ENCODE measurements around the gene C16orf95.

The C16orf95 gene

DNA sequence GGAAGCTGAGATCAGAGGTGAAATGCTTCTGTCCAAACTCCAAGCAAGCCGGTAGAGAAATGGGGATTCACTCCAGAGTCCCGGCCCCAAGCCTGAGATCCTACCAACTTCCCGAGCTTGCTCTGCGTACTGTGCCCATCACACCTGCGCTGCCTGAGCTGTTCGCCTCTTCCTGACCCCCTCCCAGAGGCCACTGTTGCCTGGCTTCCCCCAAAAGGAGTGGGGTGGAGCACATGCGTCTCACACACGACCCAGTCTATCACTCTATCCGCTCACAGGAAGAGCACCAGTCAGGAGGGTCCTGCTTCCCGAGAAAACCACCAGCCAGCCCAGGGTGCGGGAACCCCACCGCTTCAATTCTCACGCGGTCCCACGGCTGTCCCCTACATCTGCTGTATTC lies 13.5 kb upstream of the C16orf95 start:
- no peak for DNase-seq

DNA sequence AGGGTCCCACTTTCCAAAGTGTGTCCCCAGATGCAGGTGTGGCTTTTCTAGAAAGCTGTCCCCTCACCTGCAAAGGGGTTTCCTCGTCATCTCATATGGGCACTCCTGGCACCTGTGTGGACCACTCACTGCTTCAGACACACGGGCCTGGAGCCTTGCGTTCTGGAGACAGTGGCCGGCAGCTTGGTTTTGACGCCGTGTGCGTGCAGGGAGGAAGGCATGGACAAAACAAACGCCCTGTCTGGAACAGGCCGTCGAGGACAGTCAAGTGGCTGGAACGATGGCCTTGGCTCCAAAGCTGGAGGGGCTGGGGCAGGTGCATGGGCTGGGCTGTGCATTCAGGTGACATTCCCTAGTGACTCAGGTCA lies 13.0 kb upstream of the C16orf95 start:
- DNase-seq, result no peak

DNA sequence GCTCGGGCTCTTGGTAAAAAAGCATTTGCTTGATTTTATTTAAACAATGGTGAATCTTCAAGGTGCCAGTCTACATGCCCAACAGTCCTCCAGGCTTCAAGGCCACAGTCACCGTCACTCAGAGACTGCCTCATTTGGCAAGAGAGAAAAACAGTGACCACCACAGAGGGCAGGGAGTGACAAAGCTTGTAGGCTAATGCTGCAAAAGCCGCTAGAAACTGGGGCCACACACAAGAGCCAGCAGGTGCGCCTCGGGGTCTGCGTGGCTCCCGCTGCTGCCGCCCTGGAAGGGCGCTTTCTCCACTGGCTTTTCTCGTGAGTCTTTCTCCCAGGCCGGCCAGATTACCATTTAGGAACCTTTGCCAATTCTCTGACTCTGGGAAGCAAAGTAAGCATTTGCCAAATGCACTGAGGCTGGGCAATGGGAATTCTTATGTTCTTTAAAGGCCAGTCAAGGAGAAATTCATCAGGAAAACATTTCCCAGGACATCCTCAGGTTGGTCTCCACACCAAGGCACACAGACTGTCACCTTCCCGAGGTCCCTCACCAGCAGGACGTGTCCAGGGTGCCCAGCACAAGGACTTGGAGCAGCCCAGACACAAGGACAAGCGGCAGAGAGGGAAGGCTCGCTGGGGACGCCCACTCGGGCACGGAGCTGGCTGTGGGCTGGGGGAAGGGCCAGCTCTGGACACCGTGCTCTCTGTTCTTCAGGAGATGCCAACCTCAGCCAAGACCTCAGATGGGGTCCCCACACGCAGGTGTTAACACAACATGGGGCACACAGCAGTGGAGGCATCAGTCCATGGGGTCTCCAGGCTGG lies 12.5 kb upstream of the C16orf95 start:
- no peak for DNase-seq

DNA sequence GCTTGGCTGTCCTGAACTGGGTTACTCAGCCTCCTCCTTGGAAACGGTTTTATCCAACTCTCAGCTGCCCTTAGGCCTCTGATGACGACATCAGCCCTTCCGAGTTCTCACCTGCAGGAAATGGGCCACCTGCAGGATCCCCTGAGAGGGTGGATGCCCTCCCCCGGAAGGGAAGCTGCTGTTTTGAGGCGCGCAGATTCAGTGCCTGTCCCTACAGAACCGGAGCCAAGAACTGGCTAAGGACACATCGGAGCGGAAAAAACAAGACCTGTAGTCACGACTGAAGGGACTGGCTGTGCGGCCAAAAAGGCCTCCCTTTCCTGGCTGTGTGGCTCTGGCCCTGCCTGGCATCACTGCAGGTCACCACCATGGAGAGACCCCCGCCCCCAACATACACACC lies 11.7 kb upstream of the C16orf95 start:
- no peak for DNase-seq

DNA sequence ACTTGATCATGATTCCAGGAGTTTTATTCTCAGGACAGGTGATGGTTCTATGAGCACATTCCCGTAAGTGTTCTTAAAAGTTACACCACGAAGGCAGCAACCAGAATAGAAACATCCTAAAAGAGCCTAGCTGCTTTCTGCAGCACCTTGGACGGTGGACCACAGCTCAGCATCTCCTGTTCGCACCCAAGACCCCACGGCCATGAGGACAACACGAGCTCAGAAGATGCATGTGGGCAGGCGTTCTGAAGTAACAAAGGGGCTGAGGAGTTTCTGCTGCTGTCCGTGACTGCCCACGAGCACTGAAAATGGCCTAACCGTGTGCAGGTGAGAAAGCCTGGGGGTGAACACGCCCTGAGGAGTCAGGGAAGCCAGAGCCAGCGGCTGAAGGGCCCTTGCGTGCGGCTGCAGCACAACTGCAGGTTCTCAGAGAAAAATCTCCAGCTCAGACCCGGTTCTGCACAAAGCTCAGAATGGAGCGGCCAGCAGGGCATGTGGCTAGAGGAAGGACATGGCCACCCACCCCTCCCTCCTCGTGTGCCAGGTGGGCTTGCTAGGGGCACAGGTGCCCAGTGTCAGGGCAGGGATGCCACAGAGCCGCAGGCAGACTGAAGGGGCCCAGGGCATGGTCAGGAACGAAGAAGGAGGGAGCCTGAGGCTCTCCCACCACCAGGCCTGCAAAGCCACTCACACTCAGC lies 10.8 kb upstream of the C16orf95 start:
- no peak for DNase-seq

DNA sequence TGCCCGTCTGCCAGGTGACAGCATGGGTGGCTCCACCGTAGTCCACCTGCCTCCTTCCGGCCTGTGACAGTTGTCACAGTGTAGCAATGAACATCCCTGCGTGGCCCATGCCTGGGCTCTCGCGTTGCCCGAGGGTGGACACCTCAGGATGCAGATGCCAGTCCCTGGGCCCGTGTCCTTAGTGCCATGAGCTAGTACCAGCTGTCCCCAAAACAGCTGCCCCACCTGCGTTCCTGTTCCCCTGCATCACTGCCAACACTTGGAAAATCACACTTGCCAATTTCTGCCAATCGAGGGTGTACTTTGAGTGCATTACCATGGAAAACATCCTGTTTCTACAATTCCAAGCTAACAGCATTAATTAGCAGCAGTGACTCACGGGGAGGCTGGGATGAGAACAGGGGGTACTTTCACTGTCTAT lies 9.0 kb upstream of the C16orf95 start:
- DNase-seq, result no peak

DNA sequence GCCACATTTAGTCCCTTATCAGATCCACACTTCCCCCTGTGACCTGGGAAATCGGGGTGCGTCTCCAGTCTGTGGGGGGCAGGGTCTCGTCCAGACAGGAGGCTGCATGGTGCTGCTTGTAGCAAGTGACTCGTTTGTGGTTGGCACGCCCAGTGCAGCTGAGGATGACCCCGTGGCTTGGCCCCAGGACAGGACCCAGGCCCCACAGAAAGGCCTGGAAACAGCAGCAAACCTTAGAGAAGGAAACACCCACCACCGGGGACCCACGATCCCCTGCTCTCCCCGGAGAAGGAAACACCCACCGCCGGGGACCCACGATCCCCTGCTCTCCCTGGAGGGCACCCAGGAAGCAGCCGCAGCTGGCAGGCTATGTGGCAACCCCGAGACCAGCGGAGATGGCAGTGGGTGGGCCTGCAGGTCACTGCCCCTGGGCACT lies 8.2 kb upstream of the C16orf95 start:
- DNase-seq, result no peak

DNA sequence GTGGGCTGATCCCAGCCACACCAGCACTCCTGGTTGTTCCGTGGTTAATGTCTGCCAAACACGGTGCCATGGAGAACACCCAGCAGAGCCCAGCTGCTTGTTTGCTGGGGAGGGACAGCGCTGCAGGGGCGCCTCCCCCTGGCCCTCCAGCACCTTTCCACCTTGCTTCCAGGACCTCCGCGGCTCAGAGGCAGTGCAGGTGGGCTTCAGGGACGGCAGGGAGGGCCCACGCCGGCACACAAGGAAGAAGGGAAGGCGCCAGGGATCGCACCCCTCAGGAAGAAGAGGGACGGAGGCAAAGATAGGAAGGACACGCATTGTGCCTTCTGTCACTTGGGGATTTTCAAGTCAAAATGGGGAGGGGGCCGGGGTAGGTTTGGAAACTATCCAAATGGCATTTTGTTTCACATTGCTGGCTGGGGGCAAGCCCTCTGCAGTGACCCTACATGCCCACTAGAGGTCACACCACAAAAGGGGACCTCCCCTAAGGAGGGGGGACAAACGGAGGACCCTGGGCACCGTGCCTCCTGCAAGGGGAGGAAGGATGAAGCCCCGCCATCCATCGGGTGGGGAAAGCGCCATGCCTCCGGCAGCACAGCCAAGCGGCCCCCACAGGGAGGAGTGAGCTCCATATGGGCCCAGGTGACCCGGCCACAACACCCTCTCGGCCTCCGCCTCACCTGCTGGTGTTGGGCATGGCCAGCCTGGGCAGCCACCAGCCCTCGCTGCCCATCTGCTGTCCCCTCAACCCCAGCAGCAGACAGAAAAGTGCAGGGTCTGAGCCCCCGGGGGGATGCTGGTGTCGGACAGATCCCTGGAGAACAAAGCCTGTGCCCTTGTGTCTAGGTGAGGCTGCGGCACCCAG lies 7.5 kb upstream of the C16orf95 start:
- peak; percentile 22 for DNase-seq

DNA sequence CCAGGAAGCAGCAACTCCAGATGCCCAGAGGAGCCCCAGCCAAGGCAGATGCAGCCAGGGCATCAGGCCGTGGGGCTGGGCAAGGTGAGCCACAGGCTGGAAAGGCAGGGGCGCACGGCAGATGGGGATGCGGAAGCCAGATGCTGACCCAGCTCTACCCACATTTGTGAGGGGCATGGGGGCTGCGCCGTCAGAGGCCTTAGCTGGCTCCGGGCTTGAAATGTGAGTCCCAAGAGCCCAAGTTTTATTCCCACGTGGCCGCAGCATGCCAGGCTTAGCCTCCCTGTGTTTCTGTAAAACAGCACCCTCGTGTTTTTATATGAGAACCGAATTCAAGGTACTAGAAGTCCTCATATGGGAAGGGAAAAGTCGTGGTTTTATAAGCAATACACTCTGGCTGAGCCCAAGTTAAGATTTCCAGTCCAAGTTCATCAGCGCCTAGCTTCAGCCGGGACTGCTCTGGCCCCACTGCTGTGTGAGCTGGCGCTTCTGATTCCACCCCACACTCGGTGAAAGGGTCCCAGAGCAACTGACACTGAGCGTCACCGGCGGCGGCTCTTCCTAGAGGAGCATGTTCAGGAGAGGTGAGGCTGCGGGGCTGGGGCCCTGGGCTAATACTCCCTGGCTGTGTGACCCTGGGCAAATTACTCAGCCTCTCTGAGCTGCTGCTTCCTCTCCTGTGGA lies 6.7 kb upstream of the C16orf95 start:
- DNase-seq, result no peak

DNA sequence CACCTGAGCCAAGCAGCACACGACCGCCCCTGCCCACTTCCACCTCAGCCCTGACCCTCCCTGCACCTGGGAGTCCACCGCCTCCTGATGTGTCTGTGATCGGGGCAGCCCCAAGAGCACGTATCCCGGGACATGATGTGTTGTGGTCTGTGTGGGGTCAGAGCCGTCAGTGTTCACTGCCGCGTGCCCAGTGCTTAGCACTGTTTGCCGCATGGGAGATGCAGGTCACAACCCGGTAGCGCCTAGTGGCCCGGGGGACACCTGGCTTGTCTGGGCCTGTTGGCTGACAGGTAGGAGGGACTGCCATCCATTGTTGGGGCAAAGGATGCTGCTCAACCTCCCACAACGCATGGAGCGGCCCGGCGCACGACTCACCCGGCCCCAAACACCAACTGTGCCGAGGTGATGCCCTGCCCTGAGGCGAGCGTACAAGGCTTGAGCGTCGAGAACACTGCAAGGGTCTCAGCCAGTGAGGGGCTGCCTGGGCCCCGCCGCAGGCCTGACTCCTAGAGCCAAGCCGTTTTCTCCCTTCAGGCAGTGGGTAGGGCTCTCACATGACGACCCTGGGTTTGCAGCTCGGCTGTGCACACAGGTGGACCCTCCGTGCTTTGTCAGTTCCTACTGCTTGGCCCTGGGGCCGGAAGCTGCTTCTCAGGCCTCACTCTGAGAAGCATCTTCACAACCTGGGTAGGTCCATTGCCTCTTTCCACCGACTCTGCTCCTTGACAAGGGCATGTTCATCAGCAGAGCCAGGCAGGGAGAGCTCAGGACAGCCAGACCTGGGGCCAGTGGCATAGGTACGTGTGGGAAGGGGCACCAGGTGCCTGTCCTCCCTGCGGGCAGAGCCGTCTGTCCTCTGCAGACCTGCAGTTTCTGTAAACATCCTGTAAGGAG lies 5.9 kb upstream of the C16orf95 start:
- DNase-seq, result no peak

DNA sequence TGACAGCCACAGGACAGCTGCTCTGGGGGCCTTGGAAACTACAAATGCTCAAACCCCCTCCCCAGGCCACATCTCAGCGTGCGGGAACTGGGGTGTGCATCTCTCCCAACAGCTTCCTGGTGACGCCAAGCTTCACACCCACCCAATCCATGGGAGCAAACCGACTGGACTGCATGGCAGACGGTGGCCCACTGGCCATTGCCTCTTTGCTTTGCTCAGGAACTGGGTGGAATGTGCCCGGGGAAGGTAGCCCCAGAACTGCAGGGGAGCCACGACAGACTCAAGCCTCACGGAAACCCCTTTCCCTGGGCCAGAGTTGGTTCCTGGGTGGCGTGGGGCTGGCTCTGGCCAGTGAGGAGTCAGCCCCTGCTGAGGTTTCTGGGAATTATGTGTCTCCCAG lies 5.2 kb upstream of the C16orf95 start:
- DNase-seq, result no peak

DNA sequence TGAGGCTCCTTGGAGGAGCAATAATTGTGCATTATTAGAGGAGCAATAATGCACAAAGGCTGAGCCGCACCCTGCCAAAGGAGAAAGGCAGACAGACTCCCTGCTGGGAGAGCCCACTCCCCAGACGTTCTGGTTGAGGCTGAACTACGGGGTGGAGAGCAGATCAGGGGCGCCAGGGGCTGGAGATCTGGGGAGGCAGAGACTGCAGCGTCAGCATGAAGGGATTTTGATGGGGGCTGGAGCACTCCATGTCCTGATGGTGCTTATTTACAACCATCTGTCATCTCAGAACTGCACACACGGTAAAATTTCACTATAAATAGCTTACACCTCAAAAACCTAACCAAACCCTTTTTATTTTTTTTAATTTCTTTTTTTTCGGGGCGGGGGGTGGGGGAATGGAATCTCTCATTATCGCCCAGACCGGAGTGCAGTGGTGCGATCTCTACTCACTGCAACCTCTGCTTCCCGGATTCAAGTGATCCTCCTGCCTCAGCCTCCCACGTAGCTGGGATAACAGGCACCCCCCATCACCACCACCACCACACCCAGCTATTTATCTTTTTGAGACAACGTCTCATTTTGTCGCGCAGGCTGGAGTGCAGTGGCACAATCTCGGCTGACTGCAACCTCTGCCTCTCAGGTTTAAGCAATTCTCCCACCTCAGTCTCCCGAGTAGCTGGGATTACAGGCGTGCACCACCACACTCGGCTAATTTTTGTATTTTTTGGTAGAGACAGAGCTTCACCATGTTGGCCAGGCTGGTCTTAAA lies 4.3 kb upstream of the C16orf95 start:
- no peak for DNase-seq

DNA sequence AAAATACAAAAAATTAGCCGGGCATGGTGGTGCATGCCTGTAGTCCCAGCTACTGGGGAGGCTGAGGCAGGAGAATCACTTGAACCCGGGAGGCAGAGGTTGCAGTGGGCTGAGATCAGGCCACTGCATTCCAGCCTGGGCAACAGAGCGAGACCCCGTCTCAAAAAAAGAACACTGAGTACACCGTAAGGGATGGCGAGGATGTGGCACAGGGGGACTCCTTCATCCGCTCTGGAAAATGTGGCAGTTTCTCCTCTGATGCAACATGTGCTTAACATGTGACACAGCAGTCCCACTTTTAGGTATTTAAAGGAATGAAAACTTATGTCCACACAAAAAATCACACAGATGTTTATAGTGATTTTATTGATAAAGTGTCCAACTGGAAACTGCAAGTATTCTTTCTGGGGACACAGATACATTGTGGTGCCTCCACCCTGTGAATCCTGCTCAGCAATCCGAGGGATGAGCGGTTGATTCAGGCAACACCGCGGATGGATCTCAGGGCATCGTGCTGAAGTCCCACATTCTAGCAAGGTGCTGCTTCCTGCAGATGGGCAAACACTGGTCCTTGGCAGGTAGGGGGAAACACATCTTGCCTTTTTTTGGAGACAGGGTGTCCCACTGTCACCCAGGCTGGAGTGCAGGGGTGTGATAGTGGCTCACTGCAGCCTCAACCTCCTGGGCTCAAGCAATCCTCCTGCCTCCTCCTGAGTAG lies 3.5 kb upstream of the C16orf95 start:
- no peak for DNase-seq

DNA sequence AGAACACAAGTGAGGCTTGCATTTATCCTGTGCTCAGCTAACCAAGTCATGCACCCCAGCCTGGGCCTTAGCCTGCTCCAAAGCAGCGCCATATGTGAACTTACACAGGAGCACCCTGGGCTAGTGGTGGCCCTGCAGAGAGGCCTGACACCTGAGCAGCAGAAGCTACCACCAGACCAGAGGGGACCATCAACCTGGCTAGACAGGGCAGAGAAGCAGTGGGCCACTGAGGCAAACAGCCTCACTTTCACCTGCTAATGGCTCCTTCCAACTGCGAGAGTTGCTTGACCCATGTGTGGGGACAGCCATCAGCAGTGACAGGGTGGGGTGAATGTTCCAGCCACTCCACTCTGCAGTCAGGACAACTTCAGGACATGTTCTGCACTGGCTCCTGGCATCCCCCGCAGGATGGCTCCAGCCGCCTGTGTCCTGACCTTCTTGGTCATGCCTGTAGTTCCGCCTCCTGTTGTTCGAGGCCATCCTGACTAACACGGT lies 2.9 kb upstream of the C16orf95 start:
- DNase-seq, result no peak

DNA sequence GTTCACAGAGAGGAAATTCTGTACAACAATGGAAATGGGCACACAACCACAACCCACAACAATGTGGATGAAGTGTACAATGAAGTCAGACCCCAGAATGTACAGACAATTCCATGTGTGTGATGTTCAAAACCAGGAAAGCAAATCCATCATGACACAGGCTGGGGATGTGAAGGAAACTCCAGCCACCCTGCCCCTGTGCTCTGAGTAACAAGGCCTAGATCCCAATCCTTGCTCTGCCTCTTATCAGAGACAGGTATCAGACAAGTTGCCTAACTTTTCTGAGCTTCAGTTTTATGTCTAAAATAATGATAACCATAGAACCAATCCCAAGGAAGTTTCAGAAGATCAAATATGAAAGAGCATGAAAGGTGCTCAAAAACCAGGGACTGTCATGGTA lies 1.8 kb upstream of the C16orf95 start:
- no peak for DNase-seq

DNA sequence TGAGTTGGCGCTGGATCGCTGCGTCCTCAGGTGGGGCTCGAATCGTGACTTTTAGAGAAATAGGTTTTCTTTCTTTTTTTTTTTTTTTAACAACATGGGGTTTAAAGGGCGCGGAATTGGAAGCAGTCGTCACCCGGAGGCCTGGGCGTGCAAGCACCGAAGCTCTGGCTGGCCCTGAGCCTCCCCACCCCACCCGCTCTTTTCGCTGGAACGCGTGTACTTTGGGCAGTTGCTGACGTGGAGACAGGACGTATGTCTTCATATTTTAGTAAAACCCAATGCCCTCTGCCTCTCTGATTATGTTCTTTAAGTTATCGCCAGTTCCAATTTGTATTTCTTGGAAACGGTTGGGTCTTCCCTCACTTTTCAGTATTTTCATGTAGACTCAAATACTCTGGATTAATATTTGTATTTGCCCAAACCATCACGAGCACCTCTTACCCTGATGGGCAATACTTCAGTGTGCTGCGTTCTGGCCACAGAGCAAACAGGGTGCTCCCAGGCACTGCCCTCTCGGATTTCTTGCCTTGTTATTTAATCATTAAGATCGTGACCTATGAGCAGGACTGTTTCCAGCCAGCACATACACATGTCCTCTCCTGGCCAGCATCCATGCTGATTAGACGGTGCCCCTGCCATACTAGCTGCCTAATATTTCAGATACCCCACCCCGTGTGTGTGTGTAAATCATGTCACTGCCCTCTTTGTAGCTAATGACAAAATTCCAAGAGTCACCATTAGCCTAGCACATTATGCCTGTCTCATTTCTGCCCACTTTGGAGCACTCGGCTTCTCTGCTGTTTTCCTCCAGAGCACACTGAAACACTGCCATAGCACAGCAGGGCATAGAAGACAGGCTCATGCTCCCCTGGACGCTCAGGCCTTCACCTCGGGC lies 805 bp upstream of the C16orf95 start:
- peak; percentile 59 for DNase-seq

DNA sequence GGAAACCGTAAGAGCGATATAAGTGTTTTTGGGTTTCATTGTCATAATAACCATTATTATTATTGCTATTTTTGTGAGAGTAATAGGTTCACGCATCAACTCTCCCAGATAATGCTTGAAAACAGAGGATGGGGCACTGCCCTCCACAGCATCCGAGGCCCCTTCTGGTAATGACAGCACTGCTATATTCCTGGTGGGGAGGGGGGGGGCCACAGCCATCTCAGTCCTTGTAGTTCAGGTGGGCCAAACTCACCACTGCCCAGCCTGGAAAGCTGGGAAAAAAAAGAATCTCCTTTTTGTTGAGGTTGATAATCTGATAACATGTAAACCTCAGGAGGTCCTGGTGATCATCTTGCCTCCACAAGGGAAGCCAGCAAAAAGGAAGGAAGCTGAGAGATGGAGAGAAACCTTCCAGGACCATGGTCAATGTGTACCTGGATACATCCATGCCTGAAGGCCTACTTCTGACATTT lies 706 bp downstream of the C16orf95 start:
- DNase-seq, result no peak

DNA sequence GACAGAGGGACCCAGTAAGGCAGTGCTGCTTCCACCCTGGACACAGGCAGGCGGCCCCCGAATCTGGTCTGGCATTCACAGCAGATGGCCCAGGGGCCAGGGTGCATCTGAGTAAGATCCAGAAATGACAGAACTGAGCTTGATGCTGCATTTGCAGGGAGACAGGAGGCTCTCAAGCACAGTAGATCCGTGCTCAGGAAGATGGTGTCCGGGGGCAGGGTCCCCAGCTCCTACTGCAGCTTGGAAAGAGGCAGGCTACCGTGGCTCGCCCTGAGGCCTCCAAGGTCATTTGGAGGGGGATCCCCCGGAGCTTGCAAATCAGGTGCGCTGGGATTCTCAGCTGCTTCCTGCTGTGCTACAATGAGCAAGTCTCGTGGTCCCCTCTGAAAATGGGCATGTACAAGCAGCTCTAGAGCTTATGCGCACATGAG lies 2.2 kb downstream of the C16orf95 start:
- DNase-seq, result no peak

DNA sequence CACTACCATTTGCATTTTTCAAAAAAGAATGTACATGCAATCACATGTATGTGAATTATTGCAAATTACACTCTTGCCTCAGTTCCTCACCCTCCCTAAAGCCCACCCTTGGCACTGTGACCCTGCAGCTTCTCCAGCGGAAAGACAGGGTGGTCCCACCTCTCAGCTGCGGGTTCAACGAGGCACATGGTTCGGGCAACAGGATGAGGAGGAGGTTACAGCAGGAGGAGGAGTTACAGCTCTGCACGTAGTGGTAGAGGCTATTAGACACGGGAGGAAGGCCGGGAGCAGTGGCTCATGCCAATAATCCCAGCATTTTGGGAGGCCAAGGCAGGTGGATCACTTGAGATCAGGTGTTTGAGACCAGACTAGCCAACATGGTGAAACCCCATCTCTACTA lies 5.2 kb downstream of the C16orf95 start:
- no peak for DNase-seq

Measured in RPMI8226 (cell line).